Measurements from ENCODE around the gene GATAD2B. TPM values are rescaled to one million over a fixed set of nuclear protein-coding genes. Genes with fewer than 3 reads are reported as not detected.
"Not testable (repeated sequence)": the region's sequence is repeated elsewhere in the genome, so short reads cannot be mapped to it uniquely, and the experiment has no call there.

The GATAD2B gene
- total RNA-seq, 2 donors from 2014 or later = 33.5 to 43.5 TPM

DNA sequence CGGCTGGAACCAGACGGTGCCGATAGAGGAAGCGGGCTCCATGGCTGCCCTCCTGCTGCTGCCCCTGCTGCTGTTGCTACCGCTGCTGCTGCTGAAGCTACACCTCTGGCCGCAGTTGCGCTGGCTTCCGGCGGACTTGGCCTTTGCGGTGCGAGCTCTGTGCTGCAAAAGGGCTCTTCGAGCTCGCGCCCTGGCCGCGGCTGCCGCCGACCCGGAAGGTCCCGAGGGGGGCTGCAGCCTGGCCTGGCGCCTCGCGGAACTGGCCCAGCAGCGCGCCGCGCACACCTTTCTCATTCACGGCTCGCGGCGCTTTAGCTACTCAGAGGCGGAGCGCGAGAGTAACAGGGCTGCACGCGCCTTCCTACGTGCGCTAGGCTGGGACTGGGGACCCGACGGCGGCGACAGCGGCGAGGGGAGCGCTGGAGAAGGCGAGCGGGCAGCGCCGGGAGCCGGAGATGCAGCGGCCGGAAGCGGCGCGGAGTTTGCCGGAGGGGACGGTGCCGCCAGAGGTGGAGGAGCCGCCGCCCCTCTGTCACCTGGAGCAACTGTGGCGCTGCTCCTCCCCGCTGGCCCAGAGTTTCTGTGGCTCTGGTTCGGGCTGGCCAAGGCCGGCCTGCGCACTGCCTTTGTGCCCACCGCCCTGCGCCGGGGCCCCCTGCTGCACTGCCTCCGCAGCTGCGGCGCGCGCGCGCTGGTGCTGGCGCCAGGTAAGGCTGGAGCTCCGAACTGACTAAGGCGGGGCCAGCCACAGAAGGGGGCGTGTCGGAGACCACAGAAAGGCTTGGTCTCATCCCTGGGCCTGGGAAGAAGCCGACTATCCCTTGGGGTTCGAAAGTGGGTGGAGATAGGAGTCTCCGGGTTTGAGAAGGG is 147.1 kb downstream of the GATAD2B start:
- intact Hi-C loops (cut with DNase I) = no loop called here
- peak; percentile 89 for DNase-seq (ENCODE audit: low spot score)

- peak; percentile 96 for DNase-seq (ENCODE audit: low spot score)
- intact Hi-C loops (cut with DNase I) = no loop called here
These were observed 147.9 kb downstream of the GATAD2B start, which contains the start of gene SLC27A3 for GRCh38 chr1:153774780-153775457. Gene SLC27A3 (plus strand): TSS chr1:153775407. CDS start chr1:153775498, 91 bp downstream.

- intact Hi-C loops (cut with DNase I) = no loop called here
- no peak for DNase-seq (ENCODE audit: low spot score)
These were observed 148.7 kb downstream of the GATAD2B start for GRCh38 chr1:153774026-153774595.

DNA sequence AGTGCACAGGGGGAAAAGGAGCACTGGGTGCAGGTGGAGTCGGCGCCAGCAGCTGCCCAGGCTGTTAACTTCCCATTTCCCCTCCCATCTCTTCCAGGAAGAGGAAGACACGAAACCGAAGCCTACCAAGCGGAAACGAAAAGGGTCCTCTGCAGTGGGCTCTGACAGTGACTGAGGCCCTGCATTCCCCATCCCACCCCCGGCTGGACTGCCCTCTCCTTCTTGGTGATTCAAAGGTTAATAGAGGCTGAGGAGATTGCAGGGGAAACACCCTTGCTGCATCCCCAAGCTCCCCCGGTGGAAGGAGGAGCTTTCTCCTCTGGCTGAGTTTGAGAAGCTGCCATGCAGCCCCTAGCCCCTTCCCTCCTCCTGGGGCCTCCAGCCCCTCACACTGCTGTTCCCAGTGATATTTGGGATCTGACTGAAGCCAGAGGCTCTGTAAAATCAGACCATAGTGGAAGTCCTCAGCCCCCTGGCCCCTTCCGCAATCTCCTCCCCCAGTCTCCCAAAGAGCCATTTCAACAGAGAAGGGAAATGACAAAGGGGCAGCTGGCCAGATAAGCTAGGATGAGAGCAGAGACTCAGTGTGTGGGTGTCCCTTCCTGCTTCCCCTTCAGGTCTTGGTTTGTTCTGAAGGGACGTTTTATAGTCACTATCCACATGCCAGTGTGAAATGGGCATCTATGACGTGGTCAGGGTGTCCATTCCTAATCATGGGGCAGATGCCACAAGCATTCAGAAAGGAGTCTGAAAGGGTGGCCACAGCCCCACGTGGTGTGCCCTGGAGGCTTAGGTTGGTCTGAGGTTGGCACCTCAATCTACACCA is 149.5 kb downstream of the GATAD2B start:
- intact Hi-C loops (cut with DNase I) = loop anchor here in 1 of 2 donors (1.0 to 2.0 kb wide), 2 partner anchors 20 to 95 kb away; partner anchors contain the start of gene NPR1
- no peak for DNase-seq (ENCODE audit: low spot score)

DNA sequence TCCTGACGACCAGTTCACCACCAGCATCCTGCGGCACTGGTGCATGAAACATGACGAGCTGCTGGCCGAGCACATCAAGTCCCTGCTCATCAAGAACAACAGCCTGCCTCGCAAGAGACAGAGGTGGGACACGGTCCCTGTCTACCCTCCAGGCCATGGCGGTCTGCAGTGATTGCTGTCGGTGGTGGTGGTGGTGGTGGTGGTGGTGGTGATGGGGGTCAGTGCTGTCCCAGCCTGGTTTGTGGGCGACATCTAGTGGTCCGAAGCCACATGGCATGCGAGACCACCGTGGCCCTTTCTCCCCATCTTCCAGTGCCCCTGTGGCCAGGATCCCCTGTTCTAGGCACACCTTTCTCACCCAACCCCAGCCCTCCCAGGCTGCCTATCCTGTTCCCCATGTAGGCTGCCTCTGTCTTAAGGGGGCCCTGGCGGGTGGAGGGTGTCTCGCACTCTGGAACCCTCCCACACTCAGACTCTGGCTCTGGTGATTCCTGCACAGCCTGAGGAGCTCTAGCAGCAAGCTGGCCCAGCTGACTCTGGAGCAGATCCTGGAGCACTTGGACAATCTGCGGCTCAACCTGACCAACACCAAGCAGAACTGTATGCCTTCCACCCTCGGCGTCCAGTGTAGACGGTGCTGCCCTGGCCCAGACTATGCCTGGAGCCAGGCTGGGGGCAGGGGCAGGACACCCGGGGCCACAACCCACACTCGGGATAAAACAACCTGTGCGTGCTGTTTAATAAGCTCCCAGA is 150.8 kb downstream of the GATAD2B start:
- no peak for DNase-seq (ENCODE audit: low spot score)
- intact Hi-C loops (cut with DNase I) = loop anchor here in 1 of 2 donors (2.0 kb wide), 1 partner anchor 93 kb away; the partner anchor contains the start of gene NPR1

DNA sequence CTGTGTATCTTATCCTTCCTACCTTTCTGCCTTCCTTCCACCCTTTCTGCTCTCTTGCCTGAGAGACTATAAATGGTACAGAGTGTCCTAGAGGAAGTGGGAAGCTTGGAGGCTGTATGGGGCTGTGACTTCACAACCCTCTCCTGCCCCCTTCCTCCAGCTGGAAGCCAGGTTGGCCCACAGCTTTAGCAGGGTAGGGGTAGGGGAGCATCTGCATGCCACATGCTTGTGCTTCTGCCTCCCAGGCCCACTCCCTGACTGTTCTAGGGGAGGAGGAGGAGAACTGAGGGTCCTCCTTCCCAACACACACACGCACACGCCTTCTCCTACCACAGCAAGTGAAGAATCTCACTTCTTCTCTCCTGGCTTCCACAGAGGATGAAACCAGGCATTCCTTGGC is 151.5 kb downstream of the GATAD2B start:
- no peak for DNase-seq (ENCODE audit: low spot score)
- intact Hi-C loops (cut with DNase I) = no loop called here

- intact Hi-C loops (cut with DNase I) = no loop called here
- no peak for DNase-seq (ENCODE audit: low spot score)
These were observed 152.0 kb downstream of the GATAD2B start for GRCh38 chr1:153770797-153771196.

- no peak for DNase-seq (ENCODE audit: low spot score)
- intact Hi-C loops (cut with DNase I) = loop anchor here in 1 of 2 donors (5.0 kb wide), 1 partner anchor 92 kb away; the partner anchor contains the start of gene NPR1
These were observed 153.6 kb downstream of the GATAD2B start for GRCh38 chr1:153769221-153769620.

DNA sequence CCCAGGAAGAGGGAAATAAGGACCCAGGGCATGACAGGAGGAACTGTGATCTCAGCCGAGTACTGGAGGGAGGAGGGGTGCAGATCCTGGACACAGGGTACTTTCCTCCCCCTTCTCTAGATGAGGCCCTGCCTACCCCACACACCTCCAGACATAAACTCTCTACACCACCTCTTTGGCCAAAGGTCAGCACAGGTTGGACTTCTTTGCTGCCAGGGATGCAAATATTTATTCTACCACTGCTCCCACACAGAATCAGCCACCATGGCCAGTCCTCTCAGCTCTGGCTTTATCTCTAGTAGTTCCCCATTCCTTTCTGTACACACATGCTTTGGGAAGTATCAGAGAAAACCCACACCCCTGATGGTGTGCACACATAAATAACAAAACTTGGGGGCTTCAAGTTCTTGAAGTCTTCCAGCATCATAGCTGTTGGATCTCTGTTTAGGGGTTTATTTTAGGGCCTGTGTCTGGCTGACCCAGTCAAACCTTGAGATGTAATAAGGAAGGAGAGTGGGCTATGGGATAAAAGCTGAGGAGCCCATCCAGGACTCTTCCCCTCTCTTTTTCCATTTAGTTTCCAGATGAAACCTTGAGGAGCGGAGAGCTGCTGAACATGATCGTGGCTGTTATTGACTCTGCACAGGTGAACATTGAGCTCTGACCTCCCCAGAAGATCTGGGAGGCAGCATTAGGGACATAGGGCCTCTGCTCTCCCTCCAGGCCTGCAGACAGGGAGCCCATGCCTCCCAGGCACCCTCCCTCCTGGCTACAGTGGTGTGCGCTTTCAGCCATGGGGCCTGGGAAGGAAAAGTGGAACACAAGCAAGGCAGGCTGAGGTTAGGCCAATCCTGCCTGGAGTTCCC is 154.2 kb downstream of the GATAD2B start:
- DNase-seq (ENCODE audit: low spot score) = no peak
- intact Hi-C loops (cut with DNase I) = loop anchor here in 1 of 2 donors (5.0 kb wide), 1 partner anchor 91 kb away; the partner anchor contains the start of gene NPR1

DNA sequence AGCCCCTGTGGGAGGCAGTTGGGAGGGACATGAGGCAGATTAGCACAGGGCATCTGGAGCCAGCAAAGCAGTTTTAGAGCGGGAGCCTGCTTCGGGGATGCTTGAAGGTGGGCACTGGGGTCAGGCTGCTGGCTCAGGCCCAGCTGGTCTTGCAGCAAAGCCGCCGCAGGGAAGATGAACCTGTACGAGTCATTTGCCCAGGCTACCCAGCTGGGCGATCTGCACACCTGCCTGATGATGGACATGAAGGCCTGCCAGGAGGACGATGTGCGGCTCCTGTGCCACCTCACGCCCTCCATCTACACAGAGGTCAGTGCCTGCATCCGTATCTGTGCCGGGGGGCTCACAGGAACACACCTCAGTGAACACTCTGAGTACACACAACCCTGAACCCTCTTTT is 155.3 kb downstream of the GATAD2B start:
- intact Hi-C loops (cut with DNase I) = loop anchor here in 1 of 2 donors (5.0 kb wide), 1 partner anchor 90 kb away; the partner anchor contains the start of gene NPR1
- DNase-seq (ENCODE audit: low spot score) = no peak

DNA sequence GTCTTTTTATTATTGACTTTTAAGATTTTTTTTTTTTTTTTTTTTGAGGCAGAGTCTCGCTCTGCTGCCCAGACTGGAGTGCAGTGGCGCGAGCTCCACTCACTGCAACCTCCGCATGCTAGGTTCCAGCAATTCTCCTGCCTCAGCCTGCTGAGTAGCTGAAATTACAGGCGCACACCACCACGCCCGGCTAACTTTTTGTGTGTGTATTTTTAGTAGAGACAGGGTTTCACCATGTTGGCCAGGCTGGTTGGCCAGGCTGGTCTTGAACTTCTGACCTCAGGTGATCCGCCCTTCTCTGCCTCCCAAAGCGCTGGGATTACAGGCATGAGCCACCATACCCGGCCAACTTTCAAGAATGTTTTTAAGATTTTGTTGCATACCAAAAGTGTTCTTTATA is 156.1 kb downstream of the GATAD2B start:
- intact Hi-C loops (cut with DNase I) = loop anchor here in 1 of 2 donors (5.0 kb wide), 1 partner anchor 89 kb away; the partner anchor contains the start of gene NPR1

DNA sequence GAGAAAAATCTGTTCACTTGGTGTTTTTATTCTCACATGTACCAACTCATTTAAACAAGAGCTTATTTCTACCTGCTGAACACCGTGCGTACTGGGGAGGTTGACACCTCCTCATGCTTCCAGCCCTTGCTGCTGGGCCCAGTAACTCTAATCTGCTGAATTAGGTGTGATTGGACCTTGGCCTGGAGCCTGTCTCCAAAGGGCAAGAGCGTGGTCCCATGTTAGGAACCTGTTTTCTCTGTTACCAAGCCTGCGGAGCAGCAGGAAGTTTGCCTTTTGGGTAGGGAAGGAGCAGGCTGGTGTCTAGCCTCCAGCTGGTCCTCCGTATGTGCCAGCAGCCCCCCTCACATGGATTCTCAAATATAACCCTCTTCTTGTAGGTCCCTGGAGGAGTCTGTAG is 158.5 kb downstream of the GATAD2B start:
- no peak for DNase-seq (ENCODE audit: low spot score)
- intact Hi-C loops (cut with DNase I) = no loop called here

More for the DNA sequence above, 156.1 kb downstream of the GATAD2B start:
- not testable (repeated sequence) for DNase-seq (ENCODE audit: low spot score)

DNA sequence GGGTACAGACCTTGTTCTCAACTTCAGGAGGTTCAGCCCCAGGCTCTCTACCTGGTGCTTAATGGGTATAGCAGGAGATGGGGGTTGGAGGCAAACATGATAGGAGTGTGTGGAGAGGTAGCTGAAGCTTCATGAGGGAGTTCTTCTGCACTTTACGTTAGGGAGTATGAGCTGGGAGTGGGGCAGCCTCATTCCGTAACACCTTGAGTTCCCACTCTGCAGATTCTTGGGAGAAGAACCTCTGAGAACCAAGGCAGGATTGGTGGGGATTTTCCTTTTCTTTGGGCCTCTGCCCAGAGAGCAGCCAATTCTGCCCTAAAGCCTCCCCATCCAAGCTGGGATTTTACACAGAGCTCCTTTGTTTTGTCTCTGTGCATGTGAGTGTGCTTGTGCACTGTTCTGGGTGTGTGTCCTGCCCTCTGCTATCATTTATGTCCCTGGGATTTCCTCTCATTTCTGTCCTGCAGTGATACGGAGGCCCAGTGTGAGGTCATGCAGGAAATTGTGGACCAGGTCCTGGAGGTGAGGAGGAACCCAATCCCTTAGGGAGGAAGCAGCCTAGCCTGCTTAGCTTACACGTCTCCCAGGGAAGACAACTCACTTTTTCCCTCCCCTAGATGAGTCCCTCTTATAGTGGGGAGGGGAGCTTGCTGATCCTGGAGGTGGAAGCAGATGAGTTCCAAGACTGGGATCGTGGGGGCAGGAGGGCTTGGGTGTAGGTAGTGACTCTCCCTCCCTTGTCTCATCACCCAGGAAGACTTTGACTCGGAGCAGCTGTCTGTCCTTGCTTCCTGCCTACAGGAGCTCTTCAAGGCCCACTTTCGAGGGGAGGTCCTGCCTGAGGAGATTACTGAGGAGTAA is 159.2 kb downstream of the GATAD2B start:
- DNase-seq (ENCODE audit: low spot score) = no peak
- intact Hi-C loops (cut with DNase I) = no loop called here

DNA sequence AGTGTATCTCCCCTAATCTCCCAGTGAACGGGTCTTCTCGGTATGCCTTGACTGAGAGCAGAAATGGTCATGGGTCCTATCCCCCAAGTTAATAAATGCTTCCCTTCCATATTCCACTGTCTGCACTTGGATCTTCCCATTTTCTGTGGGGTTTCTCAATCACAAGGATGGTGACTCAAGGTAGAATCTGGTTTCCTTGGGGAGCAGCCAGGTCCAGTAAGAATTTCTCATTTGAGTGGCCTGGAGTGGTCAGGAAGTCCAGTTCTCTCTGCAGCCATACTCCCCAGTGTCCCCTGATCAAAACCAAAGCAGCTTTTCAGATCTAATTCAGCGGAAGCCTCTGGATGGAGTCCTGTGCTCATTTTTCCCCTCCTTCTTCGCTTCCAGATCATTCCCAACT is 162.3 kb downstream of the GATAD2B start:
- no peak for DNase-seq (ENCODE audit: low spot score)
- intact Hi-C loops (cut with DNase I) = no loop called here
